A549 (cell line): ENCODE measurements around the gene PLS3. TPM values are rescaled to one million over a fixed set of nuclear protein-coding genes. Genes with fewer than 3 reads are reported as not detected.
A peak's percentile ranks its signal among the peaks of the same experiment; 100 is the strongest.
"Not testable (repeated sequence)": the region's sequence is repeated elsewhere in the genome, so short reads cannot be mapped to it uniquely, and the experiment has no call there.

Experiments
- ATAC-seq, 2 experiments: fragments of 200-7000 bp in 1 of 2; fragments of >200 bp in 1 of 2; cut with Nextera tagmentation in 1 of 2; cut with Tn5 transposase in 1 of 2; 3 replicates each; pipeline versions ENCODE4 v1.8.0 to v1.9.1; 2018 to 2020; ENCODE audit warnings: mild to moderate bottlenecking in 1 of 2, moderate library complexity in 1 of 2
- CTCF ChIA-PET: fragments of 300-600 bp; sonication (Branson Sonifier 250); formaldehyde crosslinking; extraction: SDS; loops from one replicate; lab custom pipeline; 2021; ENCODE audit warnings: antibody characterized with exemption, inconsistent platforms; lab: Yijun Ruan, JAX
- POLR2A ChIA-PET: fragments of 350-600 bp; formaldehyde crosslinking; extraction: SDS; loops from one replicate; lab custom pipeline; 2021; ENCODE audit warnings: antibody characterized with exemption, inconsistent platforms; lab: Yijun Ruan, JAX
- DNase-seq, 2 experiments: peaks; one replicate each; pipeline versions ENCODE4 v3.0.0 to v3.0.0-alpha.2; 2011 to 2016; ENCODE audit warnings: low read depth in 1 of 2, low spot score in 1 of 2
- FAIRE-seq: peaks from 2 replicates; lab custom pipeline; 2011; peaks lifted over from hg19 to GRCh38; lab: Jason Lieb, UNC
- H3K27ac ChIP-seq, 2 experiments: fragments of >200 bp; sonication (Bioruptor Twin); formaldehyde crosslinking; 3 replicates each; pipeline ENCODE4 v1.5.1; 2016 to 2017
- H3K4me1 ChIP-seq: fragments of >200 bp; sonication (Bioruptor Twin); formaldehyde crosslinking; 3 replicates; pipeline ENCODE4 v1.6.1; 2016
- H3K4me2 ChIP-seq: fragments of >200 bp; sonication (Bioruptor Twin); formaldehyde crosslinking; 3 replicates; pipeline ENCODE4 v1.6.1; 2016
- H3K4me3 ChIP-seq: fragments of >200 bp; sonication (Bioruptor Twin); formaldehyde crosslinking; 3 replicates; pipeline ENCODE4 v1.5.1; 2016
- H3K9me3 ChIP-seq: fragments of >200 bp; sonication (Bioruptor Twin); formaldehyde crosslinking; 3 replicates; pipeline ENCODE4 v1.6.1; 2016
- BHLHE40 ChIP-seq: IDR thresholded peaks from 2 replicates; pipeline ENCODE4 v1.6.1; 2012; ENCODE audit warnings: low read depth, low read length, inconsistent platforms
- CBX2 ChIP-seq: fragments of 200-600 bp; sonication (generic); IDR thresholded peaks from 2 replicates; pipeline ENCODE4 v1.6.1; 2016; ENCODE audit warnings: low read depth, mild to moderate bottlenecking, borderline replicate concordance
- CBX8 ChIP-seq: fragments of 200-600 bp; sonication (generic); IDR thresholded peaks from 2 replicates; pipeline ENCODE4 v1.6.1; 2016
- CTCF ChIP-seq: fragments of >200 bp; sonication (Bioruptor Twin); formaldehyde crosslinking; IDR thresholded peaks from 3 replicates; pipeline ENCODE4 v1.5.1; 2016
- FOSL2 ChIP-seq, 2 experiments: fragments of 450-650 bp in 1 of 2; fragments of >200 bp in 1 of 2; sonication (Bioruptor Twin) in 1 of 2; formaldehyde crosslinking; IDR thresholded peaks; 2 replicates each; pipeline versions ENCODE4 v1.5.0 to v1.6.1; 2016 to 2020; ENCODE audit warnings: mild to moderate bottlenecking in 1 of 2, moderate library complexity in 1 of 2
- GATA3 ChIP-seq: IDR thresholded peaks from 2 replicates; pipeline ENCODE4 v1.6.1; 2012; ENCODE audit warnings: borderline replicate concordance
- HDAC2 ChIP-seq: fragments of 200-600 bp; sonication (generic); IDR thresholded peaks from 2 replicates; pipeline ENCODE4 v1.6.1; 2016
- HOXB13 ChIP-seq: fragments of 250-450 bp; sonication (Bioruptor Pico); IDR thresholded peaks from 2 replicates; pipeline ENCODE4 v1.5.0; 2020; ENCODE audit warnings: low read depth, mild to moderate bottlenecking, moderate library complexity
- HOXB5 ChIP-seq: fragments of 250-450 bp; sonication (Bioruptor Pico); IDR thresholded peaks from 2 replicates; pipeline ENCODE4 v1.5.0; 2020; ENCODE audit warnings: mild to moderate bottlenecking, moderate library complexity
- MAZ ChIP-seq: fragments of 150-350 bp; IDR thresholded peaks from 2 replicates; pipeline ENCODE4 v1.6.1; 2014; ENCODE audit warnings: antibody characterized with exemption, low read depth, low read length, borderline replicate concordance
- NR3C1 ChIP-seq: fragments of >200 bp; sonication (Bioruptor Twin); formaldehyde crosslinking; IDR thresholded peaks from 3 replicates; pipeline ENCODE4 v1.6.1; 2017
- PHF8 ChIP-seq: fragments of 200-600 bp; sonication (generic); IDR thresholded peaks from 2 replicates; pipeline ENCODE4 v1.6.1; 2016; ENCODE audit warnings: low read depth, mild to moderate bottlenecking, antibody characterized with exemption, moderate library complexity, borderline replicate concordance
- POLR2AphosphoS2 ChIP-seq: conservative IDR thresholded peaks from 2 replicates; pipeline ENCODE4 v1.6.1; 2012; ENCODE audit warnings: low read length, improper control_type of control experiment, inconsistent platforms
- RAD21 ChIP-seq, 2 experiments: fragments of >200 bp in 1 of 2; sonication (Bioruptor Twin) in 1 of 2; formaldehyde crosslinking in 1 of 2; IDR thresholded peaks in 1 of 2; conservative IDR thresholded peaks in 1 of 2; 2 replicates in 1 of 2; 3 replicates in 1 of 2; pipeline ENCODE4 v1.6.1; 2012 to 2018; ENCODE audit warnings: inconsistent platforms in 1 of 2
- RNF2 ChIP-seq: fragments of 200-600 bp; sonication (generic); IDR thresholded peaks from 2 replicates; pipeline ENCODE4 v1.6.1; 2016; ENCODE audit warnings: low read depth, mild to moderate bottlenecking, antibody characterized with exemption, moderate library complexity, borderline replicate concordance
- SMC3 ChIP-seq: fragments of >200 bp; sonication (Bioruptor Twin); formaldehyde crosslinking; IDR thresholded peaks from 3 replicates; pipeline ENCODE4 v1.6.1; 2018; ENCODE audit warnings: inconsistent platforms
- SREBF2 ChIP-seq: fragments of 450-650 bp; IDR thresholded peaks from 2 replicates; pipeline ENCODE4 v1.6.1; 2014; ENCODE audit warnings: mild to moderate bottlenecking, moderate library complexity
- TP53 ChIP-seq: fragments of 250-450 bp; sonication (Bioruptor Pico); IDR thresholded peaks from 2 replicates; pipeline ENCODE4 v1.5.0; 2021; ENCODE audit warnings: mild to moderate bottlenecking, moderate library complexity
- WGBS: methylation state at CpG from one replicate; pipeline ENCODE4 v1.1.6; 2017; ENCODE audit errors: missing lambda C conversion rate; 5-methylcytosine and 5-hydroxymethylcytosine counted together
- polyA plus RNA-seq, 4 experiments: library from polyadenylated mRNA; depleted of rRNA in 3 of 4; stranded (reverse); fragments of >200 nt; fragmentation: RNase III in 1 of 4; extraction: RNeasy Plus Mini Kit Qiagen cat#74134 plus additional on column Dnase treatment in 1 of 4; gene quantifications; 2 replicates in 3 of 4; 3 replicates in 1 of 4; pipeline ENCODE4 v1.2.3, GENCODE V29; 2011 to 2017
- TF ChIP-seq, protein P1 (sequence below): fragments of >200 bp; sonication (Bioruptor Twin); formaldehyde crosslinking; IDR thresholded peaks from 2 replicates; pipeline ENCODE4 v1.6.1; 2016

The PLS3 gene
- polyA plus RNA-seq, 2 of the 4 experiments (the other 2 are of a cell fraction): 303 to 437 TPM

GRCh38 chrX:115535421-115535820 lies 25.6 kb upstream of the PLS3 start (continued):
- TF ChIP-seq POLR2AphosphoS2 (no peak), CBX8 (no peak)
- TF ChIP-seq, all 56 proteins: peak for 0

DNA sequence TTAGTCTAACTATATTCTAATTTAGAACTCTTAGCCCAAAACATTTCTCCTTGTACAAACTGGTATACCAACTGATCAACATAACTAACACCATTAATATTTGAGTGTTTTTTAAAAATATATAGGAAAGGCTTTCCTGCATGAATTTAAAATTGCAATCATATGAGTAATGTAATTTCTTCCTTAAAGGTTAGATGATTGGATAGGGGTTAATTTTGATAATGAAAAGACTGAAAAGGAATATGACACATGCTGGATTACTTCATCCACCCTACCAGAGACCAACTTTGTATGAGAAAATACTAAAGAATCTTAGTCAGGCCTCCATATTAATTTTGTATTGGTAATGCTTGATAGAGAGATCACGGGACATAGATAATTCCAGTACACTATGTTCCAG lies 25.1 kb upstream of the PLS3 start:
- no peak overlapping the region for H3K27ac ChIP-seq
- no peak for ATAC-seq
- H3K4me2 ChIP-seq: no peak overlapping the region
- H3K9me3 ChIP-seq: no peaks in the 10 kb centered on the region
- no peak for FAIRE-seq
- no peak overlapping the region for H3K4me3 ChIP-seq
- POLR2A ChIA-PET: no interaction called here
- no peak for TF ChIP-seq GATA3
- CTCF ChIA-PET: no interaction called here
- H3K4me1 ChIP-seq: peaks cover 19% of the 10 kb centered on the region
- 83% methylated on average over 1 of the region's 1 CpG for WGBS
- no peak for DNase-seq

- FAIRE-seq (no peak), DNase-seq (no peak), ATAC-seq (no peak)
- ChIA-PET CTCF (no interaction called here), POLR2A (no interaction called here)
- no peaks in the 10 kb centered on the region for H3K9me3 ChIP-seq
- 87% methylated on average over 2 of the region's 2 CpGs for WGBS
- TF ChIP-seq HDAC2 (no peak), SMC3 (no peak), CBX2 (no peak), PHF8 (no peak)
- no peak overlapping the region for H3K27ac ChIP-seq
- no peak overlapping the region for H3K4me2 ChIP-seq
- no peaks in the 10 kb centered on the region for H3K4me1 ChIP-seq
- no peak overlapping the region for H3K4me3 ChIP-seq
Observed at GRCh38 chrX:115539841-115540240, 21.1 kb upstream of the PLS3 start.

- 79% methylated on average over 9 of the region's 10 CpGs for WGBS
- H3K4me2 ChIP-seq, POLR2A ChIA-PET, DNase-seq, ATAC-seq, H3K4me3 ChIP-seq, CTCF ChIA-PET, H3K27ac ChIP-seq, H3K9me3 ChIP-seq, H3K4me1 ChIP-seq, FAIRE-seq: not testable (repeated sequence)
Observed at GRCh38 chrX:115541045-115541444, 19.9 kb upstream of the PLS3 start.

GRCh38 chrX:115547448-115547847 lies 13.5 kb upstream of the PLS3 start:
- no peaks in the 10 kb centered on the region for H3K4me1 ChIP-seq
- H3K9me3 ChIP-seq: no peaks in the 10 kb centered on the region
- TF ChIP-seq SMC3 (0 out of 3 replicates have a peak, but pooled peaks have one; percentile 29), CTCF (peak; percentile 31; the same call in 2 of the 3 replicates), TP53 (CRISPR knock-in tag) (no peak), RAD21 (conservative IDR thresholded peaks at IDR 0.05 in 1 of 2, IDR thresholded peaks at IDR 0.05 in 1 of 2) (peak; percentile 29 to 40; a peak in 3 of 5 replicates), MAZ (no peak), HOXB5 (CRISPR knock-in tag) (no peak)
- TF ChIP-seq, all 56 proteins: peak for 3
- ATAC-seq: peak; percentile 68 to 69; a peak in 3 of 6 replicates
- H3K27ac ChIP-seq: no peak overlapping the region
- no peak overlapping the region for H3K4me2 ChIP-seq
- 68% methylated on average over 2 of the region's 2 CpGs for WGBS
- no peak for FAIRE-seq
- no peak for DNase-seq
- H3K4me3 ChIP-seq: no peak overlapping the region
- ChIA-PET POLR2A (no interaction called here), CTCF (interaction anchor here (1.1 kb wide), 1 partner anchor 11 kb away, joined by 4 read pairs; no protein-coding TSS in a partner anchor)

DNA sequence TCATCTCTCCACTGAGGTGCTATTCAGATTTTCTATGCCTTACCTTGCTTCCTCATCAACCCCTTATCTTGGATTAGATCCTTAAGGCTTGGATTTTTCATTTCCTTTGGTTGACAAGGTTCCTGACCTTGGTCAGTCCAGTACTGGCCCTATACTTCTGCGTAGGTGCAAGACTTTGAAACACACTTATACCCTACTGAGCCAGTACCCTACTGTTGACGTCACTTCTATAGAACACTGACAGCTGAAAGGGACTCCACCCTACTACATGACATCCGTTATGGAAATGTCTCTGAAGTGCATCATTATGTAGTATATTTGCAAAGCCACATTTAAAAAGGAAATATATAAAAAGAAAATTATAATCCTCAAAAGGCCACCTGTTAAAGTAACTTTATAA lies 12.0 kb upstream of the PLS3 start:
- H3K4me1 ChIP-seq: no peaks in the 10 kb centered on the region
- DNase-seq (no peak), ATAC-seq (no peak), FAIRE-seq (no peak)
- 87% methylated on average over 3 of the region's 3 CpGs for WGBS
- H3K9me3 ChIP-seq: no peaks in the 10 kb centered on the region
- CTCF ChIA-PET: interaction anchor here (1.3 kb wide), 1 partner anchor 218 kb away, joined by 4 read pairs; no protein-coding TSS in a partner anchor
- no peak for TF ChIP-seq RNF2
- no peak for TF ChIP-seq FOSL2 (IDR thresholded peaks at IDR 0.05)
- no peak for TF ChIP-seq FOSL2 (CRISPR knock-in tag; IDR thresholded peaks at IDR 0.05)
- TF ChIP-seq SREBF2: no peak
- TF ChIP-seq HOXB13 (CRISPR knock-in tag): no peak
- TF ChIP-seq, protein P1, sequence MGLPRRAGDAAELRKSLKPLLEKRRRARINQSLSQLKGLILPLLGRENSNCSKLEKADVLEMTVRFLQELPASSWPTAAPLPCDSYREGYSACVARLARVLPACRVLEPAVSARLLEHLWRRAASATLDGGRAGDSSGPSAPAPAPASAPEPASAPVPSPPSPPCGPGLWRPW: no peak
- no peak for TF ChIP-seq HOXB5 (CRISPR knock-in tag)
- no peak for TF ChIP-seq PHF8
- no peak for TF ChIP-seq BHLHE40
- no peak for TF ChIP-seq NR3C1
- no peak overlapping the region for H3K4me3 ChIP-seq
- H3K4me2 ChIP-seq: no peak overlapping the region
- POLR2A ChIA-PET: no interaction called here
- no peak overlapping the region for H3K27ac ChIP-seq
